ENCODE data around the gene PYURF.

The PYURF gene

DNA sequence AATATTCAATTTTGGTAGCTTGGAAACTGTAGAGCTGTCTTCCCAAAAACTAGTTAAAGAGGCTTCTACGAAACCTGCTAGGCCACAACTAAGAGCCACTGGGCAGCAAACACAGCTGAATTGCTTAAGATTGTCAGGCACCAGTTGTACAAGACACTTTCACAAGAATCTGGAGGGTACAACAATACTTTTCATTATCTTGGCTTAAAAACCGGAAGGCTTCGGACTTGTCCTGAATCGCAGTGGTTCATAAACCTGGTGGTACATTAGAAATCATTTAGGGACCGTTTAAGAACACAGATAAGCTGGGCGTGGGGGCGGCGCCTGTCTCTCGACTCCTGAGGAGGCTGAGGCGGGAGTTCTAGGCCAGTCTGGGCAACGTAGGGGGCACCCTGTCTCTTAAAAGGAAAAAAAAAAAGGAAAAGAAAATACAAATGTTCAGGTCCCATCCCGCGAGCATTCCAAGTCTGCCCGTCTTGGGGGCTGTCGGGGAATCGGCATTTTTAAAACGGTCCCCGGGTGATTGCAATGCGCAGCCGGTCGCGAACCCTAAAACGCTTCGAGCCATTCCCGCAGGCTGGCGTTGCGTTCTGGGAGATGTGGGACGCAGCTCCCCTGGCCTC is 763 bp downstream of the PYURF start:
- Mint-ChIP-seq H3K9me3 (no peaks in the 10 kb centered on the region), H3K36me3 (peaks cover 8% of the 10 kb centered on the region), H3K4me3 (peak overlapping the region; percentile 100), H3K4me1 (peaks cover 22% of the 10 kb centered on the region), H3K27ac (peak overlapping the region; percentile 97), H3K27me3 (no peaks in the 10 kb centered on the region)
- ATAC-seq: no peak

DNA sequence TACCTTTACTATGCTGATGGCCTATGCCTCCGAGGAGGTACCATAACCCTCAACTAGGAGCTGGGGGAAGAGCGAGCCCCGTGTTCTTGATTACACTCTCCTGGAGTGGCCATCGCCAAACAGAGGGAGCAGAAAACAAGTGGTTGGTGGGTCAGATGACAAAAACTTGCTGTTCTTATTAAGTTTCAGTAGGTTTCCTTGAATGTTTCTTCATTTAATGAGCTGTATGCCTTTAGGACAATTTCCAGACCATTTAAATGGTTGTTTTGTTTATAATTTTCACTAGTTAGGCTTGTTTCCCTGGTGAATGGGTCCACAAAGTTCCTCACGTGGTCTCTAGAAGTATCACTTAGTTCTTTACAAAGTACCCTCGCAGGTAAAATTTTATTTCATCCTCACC is 4.7 kb downstream of the PYURF start:
- peaks cover 2% of the 10 kb centered on the region for H3K27me3 Mint-ChIP-seq
- H3K27ac Mint-ChIP-seq: no peak overlapping the region
- H3K4me1 Mint-ChIP-seq: peaks cover 13% of the 10 kb centered on the region
- ATAC-seq: no peak
- H3K36me3 Mint-ChIP-seq: peaks cover 8% of the 10 kb centered on the region
- H3K9me3 Mint-ChIP-seq: no peaks in the 10 kb centered on the region
- no peak overlapping the region for H3K4me3 Mint-ChIP-seq

DNA sequence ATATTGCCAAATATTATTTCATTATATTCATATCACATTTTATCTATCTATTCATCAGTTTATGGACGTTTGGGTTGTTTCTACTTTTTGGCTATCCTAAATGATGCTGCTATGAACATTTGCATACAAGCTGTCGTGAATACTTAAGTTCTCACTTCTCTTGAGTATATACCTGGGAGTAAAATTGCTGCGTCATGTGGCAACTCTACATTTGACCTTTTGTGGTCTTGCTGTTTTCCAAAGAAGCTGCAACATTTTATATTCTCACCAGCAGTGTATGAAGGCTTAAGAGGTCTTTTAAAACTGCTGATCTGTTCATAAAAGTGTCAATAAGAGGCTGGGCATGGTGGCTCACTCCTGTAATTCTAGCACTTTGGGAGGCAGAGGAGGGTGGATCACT is 5.8 kb downstream of the PYURF start:
- Mint-ChIP-seq H3K36me3 (peaks cover 8% of the 10 kb centered on the region), H3K9me3 (no peaks in the 10 kb centered on the region), H3K4me3 (no peak overlapping the region), H3K27me3 (peaks cover 13% of the 10 kb centered on the region), H3K27ac (no peak overlapping the region), H3K4me1 (peaks cover 11% of the 10 kb centered on the region)
- no peak for ATAC-seq

DNA sequence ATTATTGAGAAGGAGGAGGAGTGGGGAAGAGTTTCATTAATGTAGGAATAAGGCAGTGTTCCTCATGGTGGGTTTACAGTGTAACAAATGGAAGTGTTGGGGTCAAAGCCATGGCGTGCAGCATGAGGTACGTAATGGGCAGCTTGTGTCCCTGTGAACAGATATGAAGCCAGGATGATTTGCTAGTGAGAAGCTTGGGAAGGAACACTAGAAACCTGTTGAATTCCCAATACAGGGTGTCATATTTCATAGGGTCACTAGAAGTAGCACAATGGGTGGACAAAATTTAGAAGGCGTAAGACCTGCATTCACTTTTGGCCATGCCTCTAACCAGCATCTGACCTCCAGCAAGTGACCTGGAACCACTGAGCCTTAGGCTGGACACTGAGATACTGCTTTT is 6.8 kb downstream of the PYURF start:
- H3K36me3 Mint-ChIP-seq: peaks cover 8% of the 10 kb centered on the region

DNA sequence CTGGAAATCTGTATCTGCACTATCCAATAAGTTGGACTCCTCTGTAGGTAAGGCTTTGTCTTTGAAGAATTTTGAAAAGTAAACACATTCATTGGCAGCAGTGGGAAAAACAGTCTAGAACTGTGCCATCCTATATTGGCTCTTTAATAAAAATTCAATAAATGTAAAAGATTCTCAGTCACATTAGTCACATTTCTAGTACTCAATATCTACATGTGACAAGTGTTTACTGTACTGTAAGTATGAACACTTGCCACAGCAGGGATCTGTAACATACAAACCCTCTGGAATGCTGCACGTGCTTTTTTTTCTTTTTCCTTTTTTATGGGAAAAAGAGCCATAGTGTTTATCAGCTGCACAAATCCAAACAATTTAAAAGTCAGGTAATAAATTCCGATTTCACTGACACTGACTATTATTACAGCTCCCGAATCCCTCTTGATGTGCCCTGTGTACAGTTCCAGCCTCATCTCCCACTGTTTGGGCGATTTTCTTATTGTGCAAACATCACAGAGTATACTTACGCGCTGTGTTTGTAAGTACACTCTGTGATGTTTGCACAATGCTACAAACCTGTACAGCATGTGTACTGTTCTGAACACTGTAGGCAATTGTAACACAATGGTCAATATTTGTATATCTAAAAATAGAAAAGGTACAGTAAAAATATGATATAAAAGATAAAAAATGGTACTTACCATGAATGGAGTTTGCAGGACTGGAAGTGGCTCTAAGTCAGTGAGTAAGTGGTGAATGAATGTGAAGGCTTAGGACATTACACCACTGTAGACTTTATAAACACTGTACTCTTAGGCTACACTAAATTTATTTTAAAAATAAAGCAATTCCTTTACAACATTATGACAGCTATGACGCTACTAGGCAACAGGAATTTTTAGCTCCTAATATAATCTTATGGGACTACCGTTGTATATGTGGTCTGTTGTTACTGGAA is 8.7 kb downstream of the PYURF start:
- ATAC-seq: no peak
- Mint-ChIP-seq H3K9me3 (no peaks in the 10 kb centered on the region), H3K36me3 (no peaks in the 10 kb centered on the region), H3K4me1 (no peaks in the 10 kb centered on the region), H3K27ac (no peak overlapping the region), H3K4me3 (no peak overlapping the region), H3K27me3 (peaks cover 15% of the 10 kb centered on the region)

More for the DNA sequence above, 6.8 kb downstream of the PYURF start:
- Mint-ChIP-seq H3K4me3 (no peak overlapping the region), H3K9me3 (no peaks in the 10 kb centered on the region), H3K27ac (no peak overlapping the region), H3K27me3 (peaks cover 15% of the 10 kb centered on the region), H3K4me1 (no peaks in the 10 kb centered on the region)
- no peak for ATAC-seq

DNA sequence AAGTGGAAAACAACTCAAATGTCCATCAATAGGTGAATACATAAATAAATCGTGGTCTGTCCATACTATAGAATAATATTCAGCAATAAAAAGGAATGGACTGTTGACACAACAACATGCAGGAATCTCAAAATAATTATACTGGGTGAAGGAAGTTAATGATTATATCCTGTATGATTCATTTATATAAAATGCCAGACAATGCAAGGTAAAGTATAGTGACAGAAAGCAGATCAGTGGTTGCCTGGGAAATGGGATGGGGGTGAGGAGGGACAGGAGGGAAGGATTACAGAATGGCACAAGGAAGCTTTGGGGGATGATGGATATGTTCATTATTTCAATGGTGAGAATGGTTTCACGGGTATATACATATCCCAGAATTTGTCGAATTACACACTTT is 12.3 kb downstream of the PYURF start:
- peaks cover 3% of the 10 kb centered on the region for H3K36me3 Mint-ChIP-seq
- no peak overlapping the region for H3K4me3 Mint-ChIP-seq
- H3K9me3 Mint-ChIP-seq: no peaks in the 10 kb centered on the region
- H3K4me1 Mint-ChIP-seq: no peaks in the 10 kb centered on the region
- no peak overlapping the region for H3K27ac Mint-ChIP-seq
- ATAC-seq: no peak
- H3K27me3 Mint-ChIP-seq: peaks cover 15% of the 10 kb centered on the region

DNA sequence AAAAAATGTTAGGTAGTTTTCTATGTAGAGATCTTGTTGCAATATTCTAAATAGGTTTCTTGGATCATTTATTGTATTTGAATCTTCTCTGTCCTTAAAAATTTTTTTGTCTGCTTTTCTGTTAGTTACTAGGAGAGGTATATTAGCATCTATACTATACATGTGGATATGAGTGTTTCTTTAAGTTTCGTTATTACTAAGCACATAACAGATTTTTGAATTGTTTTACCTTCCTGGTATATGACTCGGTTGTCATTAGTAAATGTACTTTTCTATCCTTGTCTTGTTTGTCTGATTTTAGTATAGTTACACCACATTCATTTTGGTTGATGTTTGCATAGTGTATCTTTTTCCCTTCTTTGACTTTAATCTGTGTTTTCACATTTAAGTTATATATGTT is 20.2 kb downstream of the PYURF start:
- Mint-ChIP-seq H3K4me3 (no peak overlapping the region), H3K27me3 (no peaks in the 10 kb centered on the region), H3K4me1 (no peaks in the 10 kb centered on the region), H3K27ac (no peak overlapping the region), H3K9me3 (no peaks in the 10 kb centered on the region), H3K36me3 (peaks cover 21% of the 10 kb centered on the region)
- no peak for ATAC-seq

DNA sequence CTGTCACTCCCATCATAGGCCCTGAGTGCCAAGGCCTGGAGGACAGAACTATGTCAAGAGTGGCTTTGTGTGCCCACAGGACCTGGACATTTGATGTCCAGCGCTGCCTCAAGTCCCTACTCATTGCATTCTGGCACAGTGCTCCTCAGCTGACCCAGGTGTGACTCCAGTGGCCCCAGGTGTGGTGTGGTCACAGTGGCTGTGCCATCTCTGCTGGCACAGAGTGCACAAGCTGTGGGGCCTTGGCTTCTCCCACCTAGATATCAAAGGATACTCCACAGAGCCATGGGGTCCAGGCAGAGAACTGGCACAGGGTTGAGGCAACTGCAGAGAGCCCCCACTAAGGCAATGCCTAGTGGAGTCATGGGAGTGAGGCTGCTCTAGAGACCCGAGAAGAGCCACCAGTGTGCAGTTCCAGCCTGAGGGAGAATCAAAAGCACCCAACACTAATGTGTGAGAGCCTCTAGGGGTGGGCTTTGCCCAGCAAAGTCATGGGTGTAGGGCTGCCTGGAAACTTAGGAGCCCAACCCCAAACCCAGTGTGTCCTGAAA is 25.6 kb downstream of the PYURF start:
- H3K27me3 Mint-ChIP-seq: no peaks in the 10 kb centered on the region
- no peak overlapping the region for H3K4me3 Mint-ChIP-seq
- H3K36me3 Mint-ChIP-seq: peaks cover 20% of the 10 kb centered on the region
- no peaks in the 10 kb centered on the region for H3K4me1 Mint-ChIP-seq
- no peaks in the 10 kb centered on the region for H3K9me3 Mint-ChIP-seq
- no peak overlapping the region for H3K27ac Mint-ChIP-seq
- ATAC-seq: peak; percentile 27

DNA sequence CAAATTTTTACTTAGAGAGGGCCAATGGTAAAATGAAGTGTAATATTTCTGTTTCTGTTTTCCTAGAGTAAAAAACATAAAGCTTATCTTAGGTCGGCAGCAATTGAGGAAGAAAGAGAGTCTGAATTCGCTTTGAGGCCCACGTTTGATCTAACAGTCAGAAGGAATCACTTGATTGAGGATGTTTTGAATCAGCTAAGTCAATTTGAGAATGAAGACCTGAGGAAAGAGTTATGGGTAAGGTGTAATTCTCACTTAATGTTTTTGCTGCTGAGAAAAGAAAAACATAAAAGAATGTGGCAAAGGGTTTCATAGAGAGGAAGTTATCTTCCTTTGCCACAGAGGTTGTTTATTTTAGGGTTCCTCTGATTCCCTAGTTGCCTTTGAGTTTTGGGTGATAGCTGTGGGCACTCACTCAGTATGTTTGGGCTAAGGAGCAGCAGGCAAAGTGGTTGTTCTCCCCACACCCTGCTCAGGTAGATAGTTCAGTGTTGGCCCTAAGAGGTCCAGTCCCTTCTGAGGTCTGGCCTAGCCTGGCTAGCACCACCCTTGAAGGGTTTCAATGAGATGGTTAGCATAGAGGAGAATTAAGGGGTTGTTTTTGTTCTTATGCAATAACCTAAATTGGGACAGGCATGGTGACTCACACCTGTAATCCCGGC is 34.3 kb downstream of the PYURF start:
- Mint-ChIP-seq H3K4me3 (no peak overlapping the region), H3K27ac (no peak overlapping the region), H3K9me3 (no peaks in the 10 kb centered on the region), H3K36me3 (peaks cover 29% of the 10 kb centered on the region), H3K27me3 (no peaks in the 10 kb centered on the region), H3K4me1 (no peaks in the 10 kb centered on the region)
- ATAC-seq: no peak

DNA sequence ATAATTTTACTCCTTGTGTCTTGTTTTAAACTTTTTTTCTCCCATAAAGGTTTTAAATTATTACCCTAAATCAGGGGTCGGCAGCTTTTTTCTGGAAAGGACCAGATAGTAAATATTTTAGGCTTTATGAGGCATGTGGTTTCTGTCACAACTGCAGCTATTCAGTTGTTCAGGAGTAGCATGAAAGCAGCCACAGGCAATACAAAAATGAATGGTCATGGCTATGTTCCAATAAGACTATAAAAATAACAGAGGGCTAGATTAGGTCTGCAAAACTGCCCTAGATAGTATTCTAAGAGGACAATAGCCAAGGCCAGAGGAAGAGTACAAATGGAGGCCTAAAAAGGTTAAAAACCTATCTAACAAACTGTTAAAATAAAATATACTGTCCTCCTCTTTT is 42.0 kb downstream of the PYURF start:
- no peak for ATAC-seq
- H3K27ac Mint-ChIP-seq: no peak overlapping the region
- H3K9me3 Mint-ChIP-seq: no peaks in the 10 kb centered on the region
- H3K27me3 Mint-ChIP-seq: no peaks in the 10 kb centered on the region
- H3K4me3 Mint-ChIP-seq: no peak overlapping the region
- H3K36me3 Mint-ChIP-seq: peaks cover 32% of the 10 kb centered on the region
- no peaks in the 10 kb centered on the region for H3K4me1 Mint-ChIP-seq

DNA sequence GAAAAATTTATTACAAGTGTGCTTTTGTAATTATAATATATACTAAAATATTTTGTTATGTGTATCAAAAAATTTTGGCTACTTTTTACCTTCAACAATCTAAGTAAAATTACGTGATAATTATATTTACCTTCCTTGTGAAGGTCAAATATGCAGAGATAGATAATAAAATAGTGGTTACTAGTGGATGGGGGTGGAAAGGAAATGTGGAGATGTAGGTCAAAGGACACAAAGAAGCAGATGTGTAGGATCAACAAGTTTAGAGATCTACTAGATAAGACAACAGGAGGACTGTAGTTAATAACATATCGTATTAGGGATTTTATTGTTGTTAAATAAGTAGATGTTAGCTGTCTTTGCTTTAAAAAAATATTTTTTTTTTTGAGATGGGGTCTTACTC is 45.3 kb downstream of the PYURF start:
- Mint-ChIP-seq H3K27me3 (no peaks in the 10 kb centered on the region), H3K9me3 (no peaks in the 10 kb centered on the region), H3K36me3 (peaks cover 34% of the 10 kb centered on the region), H3K4me3 (no peak overlapping the region), H3K4me1 (no peaks in the 10 kb centered on the region), H3K27ac (no peak overlapping the region)
- ATAC-seq: no peak

DNA sequence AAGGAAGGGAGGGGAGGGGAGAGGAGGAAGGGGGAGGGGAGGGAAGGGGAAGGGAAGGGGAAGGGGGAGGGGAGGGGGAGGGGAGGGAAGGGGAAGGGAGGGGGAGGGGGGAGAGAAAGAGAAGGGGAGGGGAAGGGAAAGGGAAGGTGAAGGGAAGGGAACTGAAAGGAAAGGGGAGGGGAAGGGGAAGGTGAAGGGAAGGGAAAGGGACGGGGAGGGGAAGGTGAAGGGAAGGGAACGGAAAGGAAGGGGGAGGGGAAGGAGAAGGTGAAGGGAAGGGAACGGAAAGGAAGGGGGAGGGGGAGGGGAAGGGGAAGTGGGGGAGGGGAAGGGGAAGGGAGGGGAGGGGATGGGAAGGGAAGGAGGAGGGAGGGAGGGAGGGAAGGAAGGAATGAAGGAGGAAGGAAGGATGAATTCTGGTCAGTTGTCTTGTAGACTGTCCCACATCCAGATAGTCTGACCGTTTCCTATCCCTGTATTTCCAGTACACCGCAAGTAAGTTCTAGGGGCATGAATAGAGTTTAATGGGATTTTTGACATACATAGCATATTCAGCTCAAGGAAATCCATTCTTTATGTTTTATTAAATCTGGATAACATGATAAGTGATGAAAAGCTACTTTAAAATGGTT is 46.2 kb downstream of the PYURF start:
- no peaks in the 10 kb centered on the region for H3K9me3 Mint-ChIP-seq
- no peak overlapping the region for H3K4me3 Mint-ChIP-seq
- no peak for ATAC-seq
- peaks cover 39% of the 10 kb centered on the region for H3K36me3 Mint-ChIP-seq
- no peaks in the 10 kb centered on the region for H3K27me3 Mint-ChIP-seq
- H3K27ac Mint-ChIP-seq: no peak overlapping the region
- H3K4me1 Mint-ChIP-seq: no peaks in the 10 kb centered on the region
